ENCODE results near the gene POLE. TPM values are rescaled to one million over a fixed set of nuclear protein-coding genes. Genes with fewer than 3 reads are reported as not detected.

Gene POLE
- total RNA-seq, 1 donor from 2014 or later: 32.1 TPM

GRCh38 chr12:132577191-132577920 is 109.8 kb downstream of the POLE start:
- no peak for DNase-seq

GRCh38 chr12:132576701-132577100 is 110.4 kb downstream of the POLE start:
- DNase-seq: no peak

- DNase-seq: no peak
These were observed 111.5 kb downstream of the POLE start for GRCh38 chr12:132575661-132576060.

- DNase-seq: no peak
These were observed 112.7 kb downstream of the POLE start for GRCh38 chr12:132574271-132574996.

Small RNA genes within 50 kb of the gene (small RNA-seq; reads per million reads assigned to genes)
- gene MIR6763 (ENCODE audit: low replicate concordance): not detected
- gene RNA5SP379 (ENCODE audit: low replicate concordance): not detected

Other genes starting within 250 kb of the POLE start
- gene FBRSL1, start 197.2 kb downstream of the POLE start, total RNA-seq: 10.2 TPM
- gene LRCOL1, start 76.8 kb downstream of the POLE start, total RNA-seq: not detected
- gene P2RX2, start 68.6 kb downstream of the POLE start, total RNA-seq: not detected
- gene PXMP2, start 245 bp upstream of the POLE start, total RNA-seq: 31.5 TPM
- 24.1 TPM for gene PGAM5, start 23.5 kb upstream of the POLE start, total RNA-seq
- 61.1 TPM for gene ANKLE2, start 74.5 kb upstream of the POLE start, total RNA-seq
- 91.2 TPM for gene GOLGA3, start 141.5 kb upstream of the POLE start, total RNA-seq
- gene CHFR, start 200.3 kb upstream of the POLE start, total RNA-seq: 23.2 TPM